H9 (cell line): ENCODE measurements around the gene BTRC. TPM values are rescaled to one million over a fixed set of nuclear protein-coding genes. Genes with fewer than 3 reads are reported as not detected.

ENCODE experiments used
- DNase-seq: peaks from one replicate; pipeline ENCODE4 v3.0.0-alpha.2; 2017
- H2AFZ ChIP-seq: one replicate; pipeline ENCODE4 v1.6.1; 2013; ENCODE audit warnings: mild to moderate bottlenecking, low read length, control low read depth, moderate library complexity
- H2AK5ac ChIP-seq: 2 replicates; pipeline ENCODE4 v1.6.1; 2013; ENCODE audit warnings: low read length, control low read depth, mixed read lengths; ENCODE audit not compliant: insufficient read length
- H2BK120ac ChIP-seq: one replicate; pipeline ENCODE4 v1.6.1; 2013; ENCODE audit warnings: low read depth, mild to moderate bottlenecking, low read length, control low read depth, inconsistent platforms; ENCODE audit not compliant: poor library complexity, severe bottlenecking
- H2BK12ac ChIP-seq: 2 replicates; pipeline ENCODE4 v1.6.1; 2013; ENCODE audit warnings: low read length, control low read depth, mixed read lengths, low read depth; ENCODE audit not compliant: insufficient read length
- H2BK15ac ChIP-seq: 2 replicates; pipeline ENCODE4 v1.6.1; 2013; ENCODE audit warnings: low read depth, low read length, control low read depth
- H2BK20ac ChIP-seq: one replicate; pipeline ENCODE4 v1.6.1; 2013; ENCODE audit warnings: low read depth, mild to moderate bottlenecking, low read length, control low read depth, inconsistent platforms; ENCODE audit not compliant: poor library complexity, severe bottlenecking
- H2BK5ac ChIP-seq: 2 replicates; pipeline ENCODE4 v1.6.1; 2013; ENCODE audit warnings: low read length, control low read depth, mixed read lengths; ENCODE audit not compliant: insufficient read length
- H3K14ac ChIP-seq: 2 replicates; pipeline ENCODE4 v1.6.1; 2013; ENCODE audit warnings: low read length, control low read depth; ENCODE audit not compliant: insufficient read depth
- H3K18ac ChIP-seq: 2 replicates; pipeline ENCODE4 v1.6.1; 2013; ENCODE audit warnings: low read depth, mild to moderate bottlenecking, mixed read lengths, low read length, control low read depth; ENCODE audit not compliant: insufficient read length
- H3K23ac ChIP-seq: 2 replicates; pipeline ENCODE4 v1.6.1; 2013; ENCODE audit warnings: low read length, control low read depth, mixed read lengths, low read depth; ENCODE audit not compliant: insufficient read length
- H3K23me2 ChIP-seq: 2 replicates; pipeline ENCODE4 v1.6.1; 2013; ENCODE audit warnings: low read depth, mild to moderate bottlenecking, mixed read lengths, low read length, control low read depth; ENCODE audit not compliant: insufficient read length, poor library complexity, severe bottlenecking
- H3K27ac ChIP-seq: 2 replicates; pipeline ENCODE4 v1.5.1; 2013; ENCODE audit warnings: low read length, control low read depth, mixed read lengths, low read depth; ENCODE audit not compliant: insufficient read length
- H3K27me3 ChIP-seq: 2 replicates; pipeline ENCODE4 v1.6.1; 2013; ENCODE audit warnings: low read length, control low read depth, inconsistent platforms; ENCODE audit not compliant: insufficient read depth
- H3K4ac ChIP-seq: 2 replicates; pipeline ENCODE4 v1.6.1; 2013; ENCODE audit warnings: low read depth, mild to moderate bottlenecking, control low read depth, inconsistent platforms, low read length, moderate library complexity
- H3K4me1 ChIP-seq: 2 replicates; pipeline ENCODE4 v1.6.1; 2013; ENCODE audit warnings: low read length, control low read depth, inconsistent platforms; ENCODE audit not compliant: insufficient read depth
- H3K4me2 ChIP-seq: 2 replicates; pipeline ENCODE4 v1.6.1; 2013; ENCODE audit warnings: low read length, control low read depth, mixed read lengths; ENCODE audit not compliant: insufficient read length, insufficient read depth
- H3K56ac ChIP-seq: 2 replicates; pipeline ENCODE4 v1.6.1; 2013; ENCODE audit warnings: low read depth, mild to moderate bottlenecking, mixed read lengths, low read length, control low read depth; ENCODE audit not compliant: insufficient read length
- H3K79me1 ChIP-seq: 2 replicates; pipeline ENCODE4 v1.6.1; 2013; ENCODE audit warnings: low read depth, mild to moderate bottlenecking, moderate library complexity, low read length, control low read depth, inconsistent platforms; ENCODE audit not compliant: insufficient read depth, poor library complexity, severe bottlenecking
- H3K79me2 ChIP-seq: 2 replicates; pipeline ENCODE4 v1.6.1; 2013; ENCODE audit warnings: low read length, control low read depth, inconsistent platforms; ENCODE audit not compliant: insufficient read depth
- H3K9ac ChIP-seq: 2 replicates; pipeline ENCODE4 v1.6.1; 2013; ENCODE audit warnings: low read length, control low read depth, mixed read lengths; ENCODE audit not compliant: insufficient read length; ENCODE audit errors: extremely low read depth
- H3K9me3 ChIP-seq: one replicate; pipeline ENCODE4 v1.6.1; 2013; ENCODE audit warnings: low read depth, low read length, inconsistent platforms; ENCODE audit not compliant: control insufficient read depth
- H3T11ph ChIP-seq: one replicate; pipeline ENCODE4 v1.6.1; 2013; ENCODE audit warnings: mild to moderate bottlenecking, low read length, control low read depth, inconsistent platforms
- H4K20me1 ChIP-seq: one replicate; pipeline ENCODE4 v1.6.1; 2013; ENCODE audit not compliant: control insufficient read depth, insufficient read length, insufficient read depth
- H4K5ac ChIP-seq: 2 replicates; pipeline ENCODE4 v1.6.1; 2013; ENCODE audit warnings: low read depth, mild to moderate bottlenecking, mixed read lengths, low read length, control low read depth; ENCODE audit not compliant: insufficient read length
- H4K8ac ChIP-seq: replicated peaks from 2 replicates; pipeline ENCODE4 v1.6.1; 2013; ENCODE audit warnings: low read length, control low read depth, mixed read lengths, low read depth; ENCODE audit not compliant: insufficient read length
- H4K91ac ChIP-seq: 2 replicates; pipeline ENCODE4 v1.6.1; 2013; ENCODE audit warnings: low read depth, mild to moderate bottlenecking, moderate library complexity, mixed read lengths, low read length, control low read depth; ENCODE audit not compliant: insufficient read length
- H3K27ac Mint-ChIP-seq, 3 experiments: 2 replicates in 2 of 3; 3 replicates in 1 of 3; pipeline ENCODE4 v1.8.0; 2020 to 2021; ENCODE audit warnings: mixed read lengths in 3 of 3, mild to moderate bottlenecking in 1 of 3, moderate library complexity in 1 of 3
- H3K27me3 Mint-ChIP-seq: 2 replicates; pipeline ENCODE4 v1.8.0; 2021; ENCODE audit warnings: low read depth, mild to moderate bottlenecking, moderate library complexity, mixed read lengths
- H3K36me3 Mint-ChIP-seq, 3 experiments: 2 replicates in 2 of 3; 3 replicates in 1 of 3; pipeline ENCODE4 v1.8.0; 2020 to 2021; ENCODE audit warnings: low read depth in 3 of 3, mixed read lengths in 3 of 3; ENCODE audit not compliant: insufficient read depth in 1 of 3
- H3K4me1 Mint-ChIP-seq, 2 experiments: 2 replicates each; pipeline ENCODE4 v1.8.0; 2020; ENCODE audit warnings: mixed read lengths in 2 of 2
- H3K4me3 Mint-ChIP-seq, 2 experiments: 2 replicates in 1 of 2; 3 replicates in 1 of 2; pipeline ENCODE4 v1.8.0; 2020 to 2021; ENCODE audit warnings: mild to moderate bottlenecking in 2 of 2, mixed read lengths in 2 of 2, moderate library complexity in 1 of 2
- H3K9me3 Mint-ChIP-seq, 2 experiments: 2 replicates in 1 of 2; 3 replicates in 1 of 2; pipeline ENCODE4 v1.8.0; 2020; ENCODE audit warnings: mild to moderate bottlenecking in 2 of 2, mixed read lengths in 2 of 2, moderate library complexity in 1 of 2
- CTCF ChIP-seq: fragments of 200-600 bp; sonication (generic); conservative IDR thresholded peaks from 3 replicates; pipeline ENCODE4 v1.8.0; 2021; ENCODE audit warnings: antibody characterized with exemption, mild to moderate bottlenecking
- WGBS: extraction: QIAGEN DNeasy Blood & Tissue Kit; methylation state at CpG from one replicate; pipeline ENCODE4 v1.1.7; 2013; ENCODE audit warnings: missing lambda C conversion rate, low lambda C conversion rate, mixed read lengths; ENCODE audit not compliant: insufficient read length; ENCODE audit errors: extremely low coverage; 5-methylcytosine and 5-hydroxymethylcytosine counted together
- total RNA-seq: library from RNA; stranded (reverse); gene quantifications from 2 replicates; pipeline ENCODE4 v1.2.1, GENCODE V29; 2021

The BTRC gene
- total RNA-seq, 1 experiment from 2014 or later = 24.2 TPM

- no peak overlapping the region for H2AK5ac ChIP-seq
- H2BK12ac ChIP-seq = no peak overlapping the region
- no peaks in the 10 kb centered on the region for H3K79me1 ChIP-seq
- H3K36me3 Mint-ChIP-seq = no peaks in the 10 kb centered on the region
- H2BK5ac ChIP-seq = no peak overlapping the region
- no peak overlapping the region for H3K18ac ChIP-seq
- no peak for DNase-seq
- H3K27ac Mint-ChIP-seq = no peak overlapping the region
- no peaks in the 10 kb centered on the region for H3K23me2 ChIP-seq
- no peak overlapping the region for H3K23ac ChIP-seq
- H4K20me1 ChIP-seq = no peaks in the 10 kb centered on the region
- H3K9me3 ChIP-seq = no peaks in the 10 kb centered on the region
- H4K5ac ChIP-seq = no peak overlapping the region
- H3K27me3 ChIP-seq = no peaks in the 10 kb centered on the region
- H4K91ac ChIP-seq = no peak overlapping the region
- no peaks in the 10 kb centered on the region for H3K27me3 Mint-ChIP-seq
- no peak overlapping the region for H3T11ph ChIP-seq
- H3K4me1 Mint-ChIP-seq = peaks cover 23 to 41% of the 10 kb centered on the region in 2 experiments
- no peak overlapping the region for H3K56ac ChIP-seq
- WGBS = no CpG with 5 or more reads among the region's 2 CpGs
- no peak overlapping the region for H2BK15ac ChIP-seq
- no peak overlapping the region for H2BK20ac ChIP-seq
- no peak overlapping the region for H3K4ac ChIP-seq
- no peak overlapping the region for H2BK120ac ChIP-seq
- H3K9me3 Mint-ChIP-seq = no peaks in the 10 kb centered on the region
- H3K79me2 ChIP-seq = no peaks in the 10 kb centered on the region
- H3K9ac ChIP-seq = no peak overlapping the region
- H3K4me3 Mint-ChIP-seq = no peak overlapping the region
- no peak overlapping the region for H2AFZ ChIP-seq
- no peak overlapping the region for H3K14ac ChIP-seq
- H4K8ac ChIP-seq = no peak overlapping the region
- no peak overlapping the region for H3K27ac ChIP-seq
- H3K4me1 ChIP-seq = peaks cover 4% of the 10 kb centered on the region; the same call in 1 of the 2 replicates
- no peak for TF ChIP-seq CTCF
- no peak overlapping the region for H3K4me2 ChIP-seq
These were observed 110.6 kb downstream of the BTRC start for GRCh38 chr10:101464599-101464998.
